HG02759 (cell line): ENCODE measurements around the gene COL4A6.

ENCODE experiments used
- ATAC-seq: cut with Tn5 transposase; IDR thresholded peaks from one replicate; pipeline ENCODE4 v1.9.1; 2021; ENCODE audit warnings: mild to moderate bottlenecking, moderate library complexity; ENCODE audit not compliant: unreplicated experiment

The COL4A6 gene

DNA sequence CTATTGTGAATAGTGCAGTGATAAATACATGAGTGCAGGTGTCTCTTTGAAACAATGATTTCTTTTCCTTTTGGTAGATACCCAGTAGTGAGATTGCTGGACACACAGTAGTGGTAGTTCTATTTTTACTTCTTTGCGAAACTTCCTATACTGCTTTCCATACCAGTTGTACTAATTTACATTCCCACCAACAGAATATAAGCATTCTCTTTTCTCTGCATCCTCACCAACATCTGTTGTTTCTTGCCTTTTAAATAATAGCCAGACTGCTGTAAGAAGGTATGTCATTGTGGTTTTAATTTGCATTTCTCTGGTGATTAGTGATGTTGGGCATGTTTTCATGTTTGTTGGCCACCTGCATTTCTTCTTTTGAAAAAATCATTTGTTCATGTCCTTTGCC lies 105.9 kb downstream of the COL4A6 start:
- no peak for ATAC-seq

DNA sequence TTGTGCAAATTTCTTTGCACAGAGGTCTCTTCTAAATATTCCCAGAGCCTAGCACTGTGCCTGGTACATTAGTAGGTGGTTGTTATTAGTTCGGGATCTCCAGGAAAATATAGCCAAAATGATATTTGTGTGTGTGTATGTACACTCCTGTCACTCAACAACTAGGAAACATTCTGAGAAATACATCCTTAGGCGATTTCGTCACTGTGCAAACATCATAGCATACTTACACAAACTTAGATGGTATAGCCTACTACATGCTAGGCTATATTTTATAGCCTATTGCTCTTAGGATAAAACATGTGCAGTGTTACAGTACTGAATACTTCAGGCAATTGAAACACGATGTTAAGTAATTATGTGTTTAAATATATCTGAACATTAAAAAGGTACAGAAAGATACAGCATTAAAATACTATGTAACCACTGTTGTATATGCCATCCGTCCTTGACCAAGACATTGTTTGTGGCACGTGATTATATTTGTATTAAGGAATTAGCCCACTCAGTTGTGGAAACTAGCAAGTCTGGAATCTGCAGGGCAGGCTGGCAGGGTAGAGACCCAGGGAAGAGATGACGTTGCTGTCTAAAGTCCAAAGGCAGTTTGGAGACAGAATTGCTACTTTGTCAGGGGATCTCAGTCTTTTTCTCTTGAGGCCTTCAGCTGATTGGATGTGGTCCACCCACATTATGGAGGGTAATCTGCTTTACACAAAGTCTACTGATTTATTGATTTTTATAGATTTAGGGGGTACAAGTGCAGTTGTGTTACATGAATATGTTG lies 106.9 kb downstream of the COL4A6 start:
- ATAC-seq, result no peak

DNA sequence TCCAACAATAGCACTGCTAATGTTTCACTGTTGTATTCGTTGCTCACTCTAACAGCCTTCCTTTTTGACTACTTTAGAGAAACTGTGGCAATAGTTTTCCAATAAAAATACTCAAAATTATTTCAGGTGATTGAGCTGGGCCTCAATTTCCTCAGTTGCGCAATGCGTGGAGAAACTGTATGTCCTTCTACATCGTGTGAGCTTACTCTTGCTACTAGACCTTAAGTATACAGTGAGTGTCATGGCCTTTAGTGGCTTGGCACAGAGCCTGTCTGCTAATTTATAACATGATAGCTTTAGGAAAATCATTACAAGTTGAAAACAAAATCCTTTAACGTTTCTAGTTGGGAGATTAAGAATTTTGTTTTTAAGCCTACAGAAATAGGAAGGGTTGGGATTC lies 114.5 kb downstream of the COL4A6 start:
- no peak for ATAC-seq

DNA sequence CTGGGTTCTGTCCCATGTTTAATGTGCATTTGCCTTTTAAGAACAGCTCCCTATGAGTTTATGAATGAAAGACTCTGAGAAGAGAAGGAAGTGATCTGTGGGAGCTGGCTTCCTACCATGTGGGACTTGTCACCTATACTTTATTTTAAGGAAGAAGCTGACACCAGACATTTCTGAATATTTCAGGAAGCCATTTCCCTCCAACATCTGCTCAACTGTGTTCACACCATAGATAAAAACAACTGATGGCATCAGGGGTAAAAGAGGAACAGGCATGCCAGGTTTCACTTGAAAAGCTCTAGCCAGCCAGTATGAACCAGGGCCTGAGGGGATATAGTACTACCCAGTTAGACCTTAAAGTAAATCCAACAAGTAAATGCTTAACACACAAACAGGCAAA lies 116.0 kb downstream of the COL4A6 start:
- no peak for ATAC-seq

DNA sequence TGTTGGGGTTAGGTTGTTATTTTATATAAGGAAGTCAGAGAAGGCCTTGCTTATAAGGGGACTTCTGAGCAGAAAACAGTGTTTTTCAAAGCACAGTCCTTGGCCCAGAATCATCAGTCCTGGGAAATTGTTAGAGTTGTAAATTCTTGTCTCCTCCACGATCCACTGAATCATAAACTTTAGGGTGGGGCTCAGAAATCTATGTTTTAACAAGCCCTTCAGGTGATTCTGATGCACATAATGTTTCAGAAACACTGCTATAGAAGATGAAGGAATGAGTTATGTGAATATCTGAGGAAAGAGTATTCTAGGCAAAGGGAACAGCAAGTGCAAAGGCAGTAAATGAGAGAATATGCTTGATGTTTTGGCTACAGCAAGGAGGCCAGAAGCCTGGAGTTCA lies 121.8 kb downstream of the COL4A6 start:
- no peak for ATAC-seq

DNA sequence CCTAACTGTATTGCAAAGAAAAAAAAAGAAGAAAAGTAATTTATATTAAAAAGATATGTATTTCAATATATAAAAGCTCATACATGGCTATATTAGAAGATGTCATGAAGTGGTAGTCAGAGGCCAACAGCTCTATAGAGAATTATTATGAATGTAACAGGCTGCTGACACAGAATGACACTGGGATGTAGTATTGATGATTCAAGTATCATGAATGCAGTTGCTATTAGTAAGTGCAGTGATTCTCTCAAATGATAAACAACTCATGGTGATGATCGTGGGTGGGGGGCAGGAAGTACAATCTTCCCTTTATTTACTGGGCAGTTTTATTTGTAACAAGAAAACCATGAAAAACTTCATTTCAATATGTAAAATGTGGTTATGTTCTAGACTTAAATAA lies 124.6 kb downstream of the COL4A6 start:
- no peak for ATAC-seq

DNA sequence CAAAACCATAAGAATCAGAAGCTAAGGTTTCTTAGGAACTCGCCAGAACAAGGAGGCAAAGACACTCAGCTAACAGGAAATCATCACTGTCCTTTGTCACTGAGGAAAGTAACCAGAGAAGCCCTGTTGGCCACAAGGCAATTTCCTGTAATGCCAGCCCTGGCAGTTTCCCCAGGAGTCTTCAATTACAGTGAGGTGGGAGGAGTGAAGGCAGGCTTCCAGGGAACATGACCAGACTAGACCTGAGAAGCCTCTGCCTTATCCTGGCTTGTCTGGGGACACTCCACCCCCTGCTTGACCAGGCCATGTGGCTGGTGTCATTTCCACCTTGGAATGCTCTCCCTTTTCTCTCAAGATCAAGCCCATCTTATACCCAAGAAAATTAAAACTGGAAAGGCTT lies 125.3 kb downstream of the COL4A6 start:
- no peak for ATAC-seq

DNA sequence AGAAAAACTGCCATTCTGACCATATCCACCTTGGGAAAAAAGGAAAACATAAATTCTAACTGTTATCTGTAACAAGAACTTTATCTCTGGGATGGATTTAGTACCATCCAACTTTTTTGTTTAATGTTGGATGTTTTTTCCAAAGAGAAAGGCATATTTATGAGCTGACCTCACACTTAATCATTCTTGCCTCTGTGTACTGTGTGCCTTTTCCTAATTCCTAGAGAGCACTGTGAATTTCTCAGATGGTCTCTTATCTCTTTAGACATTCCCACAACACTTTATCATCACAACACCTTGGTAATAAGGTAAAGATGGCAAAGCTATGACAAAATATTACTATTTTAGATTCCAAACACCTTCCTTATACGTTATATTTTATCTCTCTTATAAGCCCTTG lies 126.2 kb downstream of the COL4A6 start:
- ATAC-seq, result no peak

DNA sequence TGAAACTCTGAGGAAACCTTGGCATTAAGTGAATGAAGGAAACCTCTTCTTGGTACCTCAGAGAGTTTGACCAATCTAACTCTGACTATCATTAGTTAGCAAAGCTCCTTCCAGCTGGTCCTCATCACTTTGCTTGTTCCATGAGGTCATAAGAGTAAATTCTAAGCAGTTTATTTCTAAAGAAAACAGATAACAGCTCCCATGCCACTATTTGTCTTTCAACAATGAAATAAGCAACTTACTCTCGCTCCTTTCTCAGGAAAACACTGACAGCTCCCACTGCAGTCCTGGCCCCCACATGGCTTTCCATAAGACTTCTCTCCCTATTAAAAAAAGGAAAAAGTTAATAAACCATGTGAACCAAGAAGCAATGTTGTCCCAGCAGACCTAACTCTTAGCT lies 127.7 kb downstream of the COL4A6 start:
- no peak for ATAC-seq

DNA sequence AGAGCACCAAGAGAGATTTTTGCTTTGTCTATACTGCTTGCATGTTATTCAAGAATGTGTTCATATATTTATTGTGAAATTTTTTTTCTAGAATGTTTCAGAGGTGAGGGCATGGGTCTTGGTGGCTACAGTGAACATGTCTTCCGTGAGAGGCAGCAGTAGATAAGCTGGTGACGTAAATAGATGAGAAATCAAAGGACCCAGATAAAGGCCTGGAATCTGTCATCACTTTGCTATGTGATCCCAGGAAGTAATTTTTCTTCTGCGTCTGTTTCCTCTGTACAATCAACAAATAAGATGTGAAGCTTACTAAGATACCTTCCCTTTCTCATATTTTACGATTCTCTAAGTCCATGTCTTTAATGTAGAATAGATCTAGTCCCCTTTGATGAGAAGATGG lies 129.1 kb downstream of the COL4A6 start:
- ATAC-seq, result no peak

DNA sequence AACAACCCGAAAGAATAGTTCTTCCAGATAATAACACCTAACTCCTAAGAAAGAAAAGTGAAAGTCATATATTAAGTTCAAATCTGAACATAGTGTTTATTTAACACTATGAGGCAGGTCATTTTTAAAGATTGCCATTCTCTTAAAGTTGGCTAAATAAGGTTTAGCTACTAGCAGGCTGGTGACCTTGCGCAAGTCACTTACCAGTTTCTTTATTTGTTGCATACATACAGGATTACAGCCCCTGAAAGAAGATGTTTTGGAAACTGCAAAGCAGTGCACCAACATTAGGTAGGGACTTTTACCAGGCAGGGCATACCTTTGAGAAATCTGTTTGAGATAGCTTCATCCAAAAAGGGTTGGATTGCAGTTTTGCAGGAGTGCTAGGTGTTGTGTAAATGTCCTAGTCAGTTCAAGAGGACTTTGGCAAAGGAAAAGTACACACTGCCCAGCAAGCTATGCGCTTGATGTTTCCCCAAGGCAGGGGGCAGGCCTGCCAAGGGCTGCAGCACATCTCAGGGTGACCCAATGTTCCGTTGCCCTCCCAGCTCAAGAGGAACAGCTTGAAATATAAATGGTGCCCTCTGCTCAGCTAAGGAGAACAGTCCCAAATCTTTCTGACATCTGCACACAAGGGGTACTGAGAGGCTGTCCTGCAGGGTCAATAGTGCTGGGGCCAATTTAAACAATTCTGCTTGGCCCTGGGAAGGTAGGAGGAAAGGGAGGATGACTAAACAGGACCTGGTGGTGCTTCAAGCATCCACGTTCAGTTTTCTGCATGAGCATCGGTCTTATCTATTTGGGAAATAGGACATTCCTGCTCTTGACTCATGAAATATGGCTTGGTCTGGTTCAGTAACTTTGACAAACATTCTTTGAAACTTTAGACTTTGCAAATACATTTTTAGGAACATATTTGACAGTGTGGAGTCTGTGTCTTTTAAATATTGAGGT lies 130.8 kb downstream of the COL4A6 start:
- ATAC-seq, result no peak

DNA sequence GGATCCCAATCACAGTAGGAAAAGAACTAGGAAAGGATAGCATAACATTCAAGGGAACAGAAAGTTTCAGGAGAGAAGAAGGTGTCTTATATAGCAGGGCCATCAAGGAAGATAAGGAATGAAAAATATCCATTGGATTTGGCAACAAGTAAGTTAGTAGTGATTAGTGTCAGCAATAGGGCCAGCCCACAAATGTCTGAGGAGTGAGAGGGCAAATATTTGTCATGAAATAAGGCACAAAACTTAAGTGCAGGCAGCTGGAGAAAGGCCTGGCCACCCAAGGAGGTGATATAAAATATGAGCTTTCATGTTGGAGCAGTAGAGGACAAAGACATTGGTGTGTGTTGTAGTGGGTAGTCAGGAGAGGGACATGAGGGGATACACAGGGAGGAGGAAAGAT lies 132.1 kb downstream of the COL4A6 start:
- ATAC-seq, result no peak

DNA sequence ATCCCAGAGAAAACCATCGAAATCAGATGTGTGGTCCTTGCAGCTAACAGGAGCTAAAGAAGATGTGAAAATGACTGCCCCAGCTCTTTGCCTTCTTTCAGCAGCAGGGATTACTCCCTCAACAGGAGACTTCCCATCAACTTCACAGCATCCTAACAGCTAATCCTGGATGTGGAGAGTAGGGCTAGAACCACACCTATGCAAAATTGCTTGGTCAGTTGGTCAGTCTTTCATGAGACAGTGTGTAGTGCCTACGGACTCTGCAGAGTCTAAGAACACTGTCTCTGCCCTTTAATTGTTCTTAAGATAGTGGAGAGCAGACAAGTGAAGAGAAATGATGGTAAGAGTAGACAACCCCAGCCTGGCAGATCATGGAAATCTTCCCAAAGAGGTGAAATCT lies 133.5 kb downstream of the COL4A6 start:
- no peak for ATAC-seq

DNA sequence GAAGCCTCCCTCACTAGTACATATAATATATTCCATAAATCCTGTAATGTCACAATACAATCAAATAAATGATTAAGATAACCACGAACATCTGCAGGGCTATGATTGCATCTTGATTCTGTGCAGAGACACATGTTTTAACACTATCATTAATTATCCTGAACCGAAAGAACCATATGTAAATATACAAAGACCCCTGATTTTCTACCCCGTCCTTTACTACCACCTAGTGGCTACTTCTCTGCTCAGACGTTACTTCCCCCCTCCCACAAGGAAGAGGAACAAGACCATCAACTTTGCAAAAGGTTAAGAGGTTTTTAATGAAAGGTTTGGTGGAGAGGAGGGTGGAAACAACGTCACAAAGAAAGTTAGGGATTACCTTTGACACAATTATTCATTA lies 134.0 kb downstream of the COL4A6 start:
- ATAC-seq, result peak; percentile 54

DNA sequence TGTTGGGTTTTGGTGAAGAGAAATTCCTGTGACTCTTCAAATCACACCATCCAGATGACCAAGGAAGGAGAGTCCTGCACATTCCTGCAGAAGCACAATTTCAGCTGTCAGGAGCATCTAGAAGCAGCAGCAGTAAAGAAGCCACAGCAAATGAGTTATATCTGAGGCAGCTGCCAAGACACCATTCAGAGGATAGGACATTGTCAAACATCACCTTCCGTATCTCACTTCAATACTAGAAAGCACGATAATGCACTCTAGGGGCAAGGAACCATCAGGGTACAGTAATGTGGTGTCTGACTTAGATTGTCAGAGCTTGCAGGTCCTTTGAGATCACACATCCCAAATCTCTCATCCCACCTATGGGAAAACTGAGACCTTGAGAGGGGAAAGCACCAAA lies 134.5 kb downstream of the COL4A6 start:
- no peak for ATAC-seq

DNA sequence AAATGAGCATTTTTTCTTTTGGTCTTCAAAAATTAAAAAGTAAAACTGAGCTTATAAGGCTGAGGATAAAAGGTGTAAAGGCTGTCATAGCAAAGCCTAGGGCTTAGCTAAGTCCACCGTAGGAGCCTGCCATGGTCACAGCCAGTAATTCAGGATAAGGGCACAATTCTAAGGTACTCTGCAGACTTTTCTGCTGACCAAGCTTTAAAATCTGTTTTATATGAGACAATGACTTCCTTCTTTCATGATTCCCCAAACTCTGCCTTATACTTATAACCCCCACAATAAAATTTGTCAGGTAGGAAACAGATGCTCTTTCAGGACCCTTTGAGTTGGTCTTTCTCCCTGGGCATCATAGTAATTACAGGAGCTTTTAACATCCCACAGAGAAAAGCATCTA lies 138.5 kb downstream of the COL4A6 start:
- peak; percentile 25 for ATAC-seq

DNA sequence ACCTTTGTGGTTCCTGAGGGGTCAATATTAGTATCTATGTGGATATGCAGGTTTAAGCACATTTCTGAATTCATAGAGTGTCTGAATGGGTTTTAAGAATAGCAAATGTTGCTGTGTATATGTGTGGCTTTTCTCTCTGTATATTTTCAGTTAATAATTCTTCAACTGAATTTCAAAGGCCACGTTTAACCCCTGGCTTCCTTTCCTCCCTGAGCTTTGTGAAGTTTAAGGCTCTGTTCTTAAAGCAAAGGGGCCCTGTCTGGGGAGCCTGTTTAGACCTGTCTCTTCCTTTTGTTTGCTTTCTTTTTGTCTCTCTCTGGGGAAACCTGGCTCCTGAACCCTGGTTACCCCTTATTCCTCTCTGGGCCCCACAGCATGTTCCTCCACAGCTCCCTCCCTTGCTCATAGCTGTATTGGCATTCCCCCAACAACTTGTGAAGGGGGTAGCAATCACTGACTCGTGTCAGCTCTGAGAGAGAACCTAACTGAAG lies 139.1 kb downstream of the COL4A6 start:
- peak; percentile 83 for ATAC-seq

DNA sequence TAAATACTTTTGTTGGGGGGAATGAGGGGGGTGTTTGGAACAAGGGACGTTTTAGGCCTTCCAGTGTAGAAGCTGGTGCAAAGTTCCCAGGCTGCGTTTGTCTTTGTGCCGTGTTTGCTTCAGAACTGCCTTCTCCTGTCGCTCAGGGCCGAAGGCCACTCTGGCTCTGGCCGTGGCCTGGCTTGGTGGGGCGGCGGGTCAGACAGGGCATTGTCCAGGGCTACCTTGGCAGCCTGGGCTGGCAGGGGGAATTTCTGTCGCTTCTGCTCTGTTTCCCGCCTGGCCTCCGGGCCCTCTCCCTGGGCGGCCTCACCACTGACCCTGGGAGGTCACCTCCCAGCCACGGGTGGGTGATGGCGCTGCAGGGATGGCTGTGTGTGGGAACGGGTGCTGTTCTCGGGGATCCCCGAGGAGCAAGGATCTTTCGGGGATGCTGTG lies 140.0 kb downstream of the COL4A6 start:
- no peak for ATAC-seq

DNA sequence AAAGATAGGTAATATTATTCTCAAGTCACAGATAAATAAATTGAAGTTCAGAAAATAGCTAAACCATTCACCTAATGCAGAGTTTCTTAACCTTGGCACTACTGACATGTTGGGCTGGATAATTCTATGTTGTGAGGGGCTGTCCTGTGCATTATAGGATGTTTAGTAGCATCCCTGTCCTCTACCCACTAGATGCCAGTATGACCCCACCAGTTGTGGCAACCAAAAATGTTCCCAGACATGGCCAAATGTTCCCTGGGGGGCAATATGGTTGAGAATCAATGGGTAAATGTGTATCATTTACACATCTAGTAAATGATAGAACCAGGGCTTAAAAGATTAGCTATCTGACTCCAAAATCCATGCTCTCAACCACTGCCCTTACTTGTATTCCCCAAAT lies 140.9 kb downstream of the COL4A6 start:
- ATAC-seq, result no peak

DNA sequence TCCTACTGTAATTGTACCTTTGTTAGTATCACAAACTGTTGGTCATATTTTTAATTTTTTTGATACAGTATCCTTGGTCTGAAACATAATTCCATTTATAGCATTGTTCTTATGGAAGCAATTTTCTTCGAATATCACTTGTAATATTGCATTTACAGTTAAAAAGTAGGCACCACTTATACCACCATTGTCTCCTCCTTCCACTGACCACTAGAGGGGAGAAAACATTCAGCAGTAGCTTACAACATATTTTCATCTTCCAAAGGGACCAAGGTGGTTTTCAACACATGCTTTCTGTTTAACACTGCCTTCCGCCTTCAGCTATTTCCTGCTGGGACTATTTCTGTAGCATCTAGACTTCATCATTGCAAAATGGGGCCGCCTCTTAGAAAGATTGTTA lies 146.2 kb downstream of the COL4A6 start:
- no peak for ATAC-seq

DNA sequence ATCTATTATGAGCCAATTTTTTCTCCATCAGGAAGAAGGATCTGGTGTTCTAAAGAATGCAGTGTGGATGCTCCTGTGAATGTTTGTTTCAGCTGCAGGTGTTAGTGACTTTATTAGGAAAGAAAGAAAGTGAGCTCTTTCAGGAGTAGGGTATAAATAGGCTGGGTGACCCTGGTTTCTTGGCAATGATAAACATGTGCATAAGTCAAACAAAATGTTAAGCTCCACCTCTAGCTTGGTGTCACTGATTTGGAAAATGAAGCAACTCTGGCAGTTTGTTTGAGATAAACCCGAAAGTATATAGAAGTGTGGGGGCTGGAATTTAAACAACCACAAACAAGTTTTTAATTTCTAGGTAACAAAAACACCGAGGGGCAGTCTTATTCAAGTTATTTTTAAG lies 152.3 kb downstream of the COL4A6 start:
- no peak for ATAC-seq

DNA sequence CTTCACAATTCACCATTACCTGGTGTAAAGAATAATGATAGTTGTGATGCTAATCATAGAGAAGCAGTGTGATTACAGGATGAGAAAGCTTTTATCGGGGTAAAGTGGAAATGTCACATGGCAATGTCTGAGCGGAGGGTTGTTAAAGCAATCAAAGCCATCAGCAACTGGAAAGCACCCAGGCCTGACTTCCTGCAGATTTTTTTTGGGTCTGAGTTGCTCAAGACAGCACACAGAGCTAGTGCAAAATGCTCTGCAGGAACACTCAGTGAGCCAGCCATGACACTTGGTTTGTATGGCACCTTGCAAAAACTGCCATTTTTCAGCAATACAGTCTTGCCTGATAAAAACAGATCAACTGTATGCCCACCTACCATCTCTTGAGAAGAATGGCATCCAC lies 152.9 kb downstream of the COL4A6 start:
- ATAC-seq, result no peak
